Neural cell (in vitro differentiated cells): ENCODE measurements around the gene STX10. TPM values are rescaled to one million over a fixed set of nuclear protein-coding genes. Genes with fewer than 3 reads are reported as not detected.
"Not testable (repeated sequence)": the region's sequence is repeated elsewhere in the genome, so short reads cannot be mapped to it uniquely, and the experiment has no call there.

Source experiments
- H2AFZ ChIP-seq: fragments of 200-600, 300-800 bp; sonication (generic), shearing (Covaris generic); 2 replicates; pipeline ENCODE4 v1.6.0; 2014; ENCODE audit warnings: low read depth, mild to moderate bottlenecking, antibody characterized with exemption, low read length, moderate library complexity
- H3F3A ChIP-seq: fragments of 200-600 bp; shearing (Covaris generic); 2 replicates; pipeline ENCODE4 v1.6.1; 2016; ENCODE audit warnings: mild to moderate bottlenecking, moderate library complexity, mixed read lengths, antibody characterized with exemption, low read length; ENCODE audit not compliant: insufficient read depth, poor library complexity, severe bottlenecking
- H3K27ac ChIP-seq: fragments of 200-600, 300-800 bp; sonication (generic), shearing (Covaris generic); 2 replicates; pipeline ENCODE4 v1.5.1; 2014; ENCODE audit warnings: mild to moderate bottlenecking, low read length, moderate library complexity
- H3K27me3 ChIP-seq: fragments of 300-800, 200-600 bp; sonication (generic), shearing (Covaris generic); 2 replicates; pipeline ENCODE4 v1.6.0; 2014; ENCODE audit warnings: mild to moderate bottlenecking, low read depth, low read length, moderate library complexity; ENCODE audit not compliant: insufficient read depth
- H3K36me3 ChIP-seq: fragments of 300-800, 200-600 bp; sonication (generic), shearing (Covaris generic); 2 replicates; pipeline ENCODE4 v1.5.1; 2014; ENCODE audit warnings: mild to moderate bottlenecking, antibody characterized with exemption, low read length, moderate library complexity; ENCODE audit not compliant: insufficient read depth
- H3K4me2 ChIP-seq: fragments of 300-800, 200-600 bp; sonication (generic), shearing (Covaris generic); 2 replicates; pipeline ENCODE4 v1.6.0; 2014; ENCODE audit warnings: mild to moderate bottlenecking, low read length
- H3K4me3 ChIP-seq: fragments of 300-800, 200-600 bp; sonication (generic), shearing (Covaris generic); 2 replicates; pipeline ENCODE4 v1.5.1; 2014; ENCODE audit warnings: mild to moderate bottlenecking, low read length, moderate library complexity
- H3K79me2 ChIP-seq: fragments of 200-600 bp; shearing (Covaris generic); replicated peaks from 2 replicates; pipeline ENCODE4 v1.6.0; 2014; ENCODE audit warnings: mild to moderate bottlenecking, low read length, moderate library complexity; ENCODE audit not compliant: insufficient read depth
- H3K9ac ChIP-seq: fragments of 300-800, 200-600 bp; sonication (generic), shearing (Covaris generic); 2 replicates; pipeline ENCODE4 v1.6.1; 2016; ENCODE audit warnings: mild to moderate bottlenecking, low read length, mixed read lengths
- H3K9me2 ChIP-seq: fragments of 200-600 bp; shearing (Covaris generic); 2 replicates; pipeline ENCODE4 v1.6.1; 2016; ENCODE audit warnings: mild to moderate bottlenecking, low read length, mixed read lengths; ENCODE audit not compliant: insufficient read depth
- H3K9me3 ChIP-seq: fragments of 200-600, 300-800 bp; sonication (generic), shearing (Covaris generic); 2 replicates; pipeline ENCODE4 v1.6.1; 2016; ENCODE audit warnings: mild to moderate bottlenecking, mixed run types, low read length, moderate library complexity, mixed read lengths
- H4K20me1 ChIP-seq: fragments of 200-600 bp; shearing (Covaris generic); 2 replicates; pipeline ENCODE4 v1.6.1; 2016; ENCODE audit warnings: mild to moderate bottlenecking, mixed run types; ENCODE audit not compliant: insufficient read depth
- CTCF ChIP-seq: fragments of 450-650 bp; IDR thresholded peaks from 2 replicates; pipeline ENCODE4 v1.5.1; 2014; ENCODE audit warnings: antibody characterized with exemption, mild to moderate bottlenecking, moderate library complexity; ENCODE audit not compliant: poor library complexity, severe bottlenecking
- EP300 ChIP-seq: fragments of 450-650 bp; conservative IDR thresholded peaks from 2 replicates; pipeline ENCODE4 v1.6.1; 2014; ENCODE audit warnings: antibody characterized with exemption, mild to moderate bottlenecking, moderate library complexity; ENCODE audit not compliant: poor library complexity, severe bottlenecking
- EZH2 ChIP-seq: fragments of 200-600, 300-800 bp; shearing (Covaris generic), sonication (generic); IDR thresholded peaks from 2 replicates; pipeline ENCODE4 v1.6.1; 2014; ENCODE audit warnings: antibody characterized with exemption, low read length, borderline replicate concordance, mild to moderate bottlenecking; ENCODE audit not compliant: insufficient read depth, poor library complexity, severe bottlenecking
- MXI1 ChIP-seq: fragments of 450-650 bp; conservative IDR thresholded peaks from 2 replicates; pipeline ENCODE4 v1.6.1; 2014; ENCODE audit warnings: antibody characterized with exemption, mild to moderate bottlenecking; ENCODE audit not compliant: poor library complexity, severe bottlenecking
- POLR2AphosphoS5 ChIP-seq: IDR thresholded peaks from 2 replicates; pipeline ENCODE4 v1.6.1; 2012
- RAD21 ChIP-seq: fragments of 450-650 bp; conservative IDR thresholded peaks from 2 replicates; pipeline ENCODE4 v1.6.1; 2014; ENCODE audit warnings: antibody characterized with exemption, mild to moderate bottlenecking, moderate library complexity
- REST ChIP-seq: IDR thresholded peaks from 2 replicates; pipeline ENCODE4 v1.6.1; 2012; ENCODE audit warnings: borderline replicate concordance
- SMC3 ChIP-seq: fragments of 450-650 bp; conservative IDR thresholded peaks from 2 replicates; pipeline ENCODE4 v1.6.1; 2014; ENCODE audit warnings: antibody characterized with exemption, mild to moderate bottlenecking, moderate library complexity; ENCODE audit not compliant: poor library complexity
- TAF1 ChIP-seq: IDR thresholded peaks from 2 replicates; pipeline ENCODE4 v1.6.1; 2012; ENCODE audit warnings: low read depth
- polyA plus RNA-seq: library from polyadenylated mRNA; depleted of rRNA; stranded (reverse); fragments of >200 nt; gene quantifications from 2 replicates; pipeline ENCODE4 v1.2.3, GENCODE V29; 2014

Gene STX10
- polyA plus RNA-seq, 1 donor from 2014 or later, result 157 TPM

- not testable (repeated sequence) for H3K4me2 ChIP-seq, H3K4me3 ChIP-seq, H3K79me2 ChIP-seq, H3K27ac ChIP-seq, H3F3A ChIP-seq, H3K9ac ChIP-seq, H3K9me2 ChIP-seq, H4K20me1 ChIP-seq, H2AFZ ChIP-seq, H3K9me3 ChIP-seq, H3K27me3 ChIP-seq, H3K36me3 ChIP-seq
Observed at GRCh38 chr19:13185763-13186657, 35.8 kb upstream of the STX10 start.

GRCh38 chr19:13184926-13185325, 34.8 kb upstream of the STX10 start:
- H3K9me3 ChIP-seq, H3K9ac ChIP-seq, H3K9me2 ChIP-seq: not testable (repeated sequence)

GRCh38 chr19:13181747-13182388, 31.7 kb upstream of the STX10 start:
- Histone ChIP-seq H3K36me3 (no peaks in the 10 kb centered on the region), H3K9me2 (no peaks in the 10 kb centered on the region), H3K27ac (no peak overlapping the region), H3K9ac (no peak overlapping the region), H3K79me2 (no peaks in the 10 kb centered on the region), H3K4me2 (no peak overlapping the region), H3F3A (no peaks in the 10 kb centered on the region), H3K4me3 (no peak overlapping the region), H3K9me3 (no peaks in the 10 kb centered on the region), H3K27me3 (no peaks in the 10 kb centered on the region), H2AFZ (no peak overlapping the region), H4K20me1 (no peaks in the 10 kb centered on the region)
- no peak for TF ChIP-seq SMC3
- TF ChIP-seq CTCF, result no peak
- TF ChIP-seq EZH2, result no peak
- TF ChIP-seq TAF1, result no peak
- TF ChIP-seq REST, result no peak
- TF ChIP-seq POLR2AphosphoS5, result no peak
- TF ChIP-seq EP300, result no peak
- no peak for TF ChIP-seq RAD21
- no peak for TF ChIP-seq MXI1

More at GRCh38 chr19:13184926-13185325, 34.8 kb upstream of the STX10 start:
- H2AFZ ChIP-seq, H3K36me3 ChIP-seq, H4K20me1 ChIP-seq, H3K27ac ChIP-seq, H3F3A ChIP-seq, H3K4me3 ChIP-seq, H3K4me2 ChIP-seq, H3K79me2 ChIP-seq, H3K27me3 ChIP-seq: not testable (repeated sequence)

GRCh38 chr19:13178291-13178690, 28.1 kb upstream of the STX10 start:
- not testable (repeated sequence) for H3K27me3 ChIP-seq, H3F3A ChIP-seq, H3K4me2 ChIP-seq, H3K27ac ChIP-seq, H2AFZ ChIP-seq, H3K9me3 ChIP-seq, H3K36me3 ChIP-seq, H3K9ac ChIP-seq, H3K79me2 ChIP-seq, H4K20me1 ChIP-seq, H3K4me3 ChIP-seq, H3K9me2 ChIP-seq

- H3K36me3 ChIP-seq, H4K20me1 ChIP-seq, H3K4me2 ChIP-seq, H3K79me2 ChIP-seq, H3K4me3 ChIP-seq, H2AFZ ChIP-seq, H3K27ac ChIP-seq, H3F3A ChIP-seq, H3K9ac ChIP-seq, H3K27me3 ChIP-seq, H3K9me2 ChIP-seq, H3K9me3 ChIP-seq: not testable (repeated sequence)
Observed at GRCh38 chr19:13177584-13177983, 27.4 kb upstream of the STX10 start.
